HG03025 (cell line): ENCODE results near the gene RAVER2.

ENCODE experiments used
- ATAC-seq: cut with Tn5 transposase; IDR thresholded peaks from one replicate; pipeline ENCODE4 v1.9.1; 2021; ENCODE audit warnings: mild to moderate bottlenecking, moderate library complexity; ENCODE audit not compliant: unreplicated experiment, low FRiP score

The RAVER2 gene

GRCh38 chr1:64871256-64871655 lies 126.4 kb downstream of the RAVER2 start:
- ATAC-seq = no peak

GRCh38 chr1:64872067-64872466 lies 127.2 kb downstream of the RAVER2 start:
- ATAC-seq = no peak

- no peak for ATAC-seq
These were observed 128.7 kb downstream of the RAVER2 start for GRCh38 chr1:64873576-64873975.

- ATAC-seq = no peak
These were observed 129.8 kb downstream of the RAVER2 start for GRCh38 chr1:64874666-64875065.

- no peak for ATAC-seq
These were observed 130.2 kb downstream of the RAVER2 start for GRCh38 chr1:64875101-64875500.

GRCh38 chr1:64875606-64876005 lies 130.7 kb downstream of the RAVER2 start:
- no peak for ATAC-seq

GRCh38 chr1:64877151-64877550 lies 132.3 kb downstream of the RAVER2 start:
- ATAC-seq = no peak

- ATAC-seq = no peak
These were observed 132.7 kb downstream of the RAVER2 start for GRCh38 chr1:64877598-64877997.

- no peak for ATAC-seq
These were observed 133.2 kb downstream of the RAVER2 start for GRCh38 chr1:64878090-64878489.

- ATAC-seq = no peak
These were observed 134.2 kb downstream of the RAVER2 start for GRCh38 chr1:64878931-64879611.

GRCh38 chr1:64880449-64880848 lies 135.6 kb downstream of the RAVER2 start:
- no peak for ATAC-seq

- ATAC-seq = peak; percentile 51
These were observed 136.4 kb downstream of the RAVER2 start for GRCh38 chr1:64881281-64881680.
